LNCAP (cell line): ENCODE results near the gene CPZ.

Experiments
- TF ChIP-seq, protein P1 (sequence below): fragments of 450-650 bp; IDR thresholded peaks from 2 replicates; pipeline ENCODE4 v1.5.1; 2017; ENCODE audit warnings: mild to moderate bottlenecking

CPZ gene

DNA sequence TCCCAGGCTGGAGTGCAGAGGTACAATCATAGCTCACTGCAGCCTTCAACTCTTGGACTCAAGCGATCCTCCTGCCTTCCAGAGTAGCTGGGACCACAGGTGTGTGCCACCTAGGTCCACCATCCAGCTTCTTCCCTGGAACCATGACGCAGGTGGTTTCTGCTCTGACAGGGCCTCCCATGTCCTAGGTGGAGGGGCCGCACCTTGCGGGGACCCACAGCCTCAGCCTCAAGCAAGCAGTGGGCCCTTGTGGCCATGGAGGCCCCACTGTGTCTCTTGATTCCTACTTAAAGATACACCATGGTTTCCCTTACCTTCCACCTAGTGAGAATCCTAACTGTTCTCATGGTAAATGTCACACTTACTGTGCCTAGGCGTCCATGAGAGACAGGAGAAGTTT, 19.3 kb upstream of the CPZ start:
- TF ChIP-seq, protein P1, sequence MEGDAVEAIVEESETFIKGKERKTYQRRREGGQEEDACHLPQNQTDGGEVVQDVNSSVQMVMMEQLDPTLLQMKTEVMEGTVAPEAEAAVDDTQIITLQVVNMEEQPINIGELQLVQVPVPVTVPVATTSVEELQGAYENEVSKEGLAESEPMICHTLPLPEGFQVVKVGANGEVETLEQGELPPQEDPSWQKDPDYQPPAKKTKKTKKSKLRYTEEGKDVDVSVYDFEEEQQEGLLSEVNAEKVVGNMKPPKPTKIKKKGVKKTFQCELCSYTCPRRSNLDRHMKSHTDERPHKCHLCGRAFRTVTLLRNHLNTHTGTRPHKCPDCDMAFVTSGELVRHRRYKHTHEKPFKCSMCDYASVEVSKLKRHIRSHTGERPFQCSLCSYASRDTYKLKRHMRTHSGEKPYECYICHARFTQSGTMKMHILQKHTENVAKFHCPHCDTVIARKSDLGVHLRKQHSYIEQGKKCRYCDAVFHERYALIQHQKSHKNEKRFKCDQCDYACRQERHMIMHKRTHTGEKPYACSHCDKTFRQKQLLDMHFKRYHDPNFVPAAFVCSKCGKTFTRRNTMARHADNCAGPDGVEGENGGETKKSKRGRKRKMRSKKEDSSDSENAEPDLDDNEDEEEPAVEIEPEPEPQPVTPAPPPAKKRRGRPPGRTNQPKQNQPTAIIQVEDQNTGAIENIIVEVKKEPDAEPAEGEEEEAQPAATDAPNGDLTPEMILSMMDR: no peak

DNA sequence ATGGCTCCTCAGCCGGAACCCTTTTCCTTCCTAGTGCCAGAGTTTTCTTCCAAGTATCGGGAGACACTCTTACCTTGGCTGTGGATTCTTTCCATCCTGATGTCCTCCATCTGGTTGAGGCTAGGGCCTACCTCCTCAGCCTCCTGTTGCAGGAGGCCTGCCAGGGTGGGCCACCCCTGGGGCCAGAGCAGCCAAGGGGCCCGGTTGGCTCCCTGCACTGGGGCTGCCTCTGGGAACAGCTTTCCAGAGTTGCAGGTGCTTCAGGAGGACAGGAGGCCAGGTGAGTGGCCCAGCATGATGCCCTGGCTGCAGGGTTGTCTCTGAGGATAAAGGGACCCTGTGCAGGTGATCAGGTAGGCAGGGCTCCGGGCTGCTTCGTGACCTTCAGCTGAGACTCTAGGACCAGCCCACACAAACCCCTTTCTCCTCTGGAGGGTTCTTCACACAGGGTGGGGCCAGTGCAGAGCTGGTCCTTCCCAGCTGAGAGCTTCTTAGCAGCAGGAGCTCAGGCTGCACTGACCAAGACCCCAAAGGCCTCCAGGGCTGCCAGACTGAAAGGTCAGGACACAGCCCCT, 17.7 kb upstream of the CPZ start:
- TF ChIP-seq, protein P1: no peak

DNA sequence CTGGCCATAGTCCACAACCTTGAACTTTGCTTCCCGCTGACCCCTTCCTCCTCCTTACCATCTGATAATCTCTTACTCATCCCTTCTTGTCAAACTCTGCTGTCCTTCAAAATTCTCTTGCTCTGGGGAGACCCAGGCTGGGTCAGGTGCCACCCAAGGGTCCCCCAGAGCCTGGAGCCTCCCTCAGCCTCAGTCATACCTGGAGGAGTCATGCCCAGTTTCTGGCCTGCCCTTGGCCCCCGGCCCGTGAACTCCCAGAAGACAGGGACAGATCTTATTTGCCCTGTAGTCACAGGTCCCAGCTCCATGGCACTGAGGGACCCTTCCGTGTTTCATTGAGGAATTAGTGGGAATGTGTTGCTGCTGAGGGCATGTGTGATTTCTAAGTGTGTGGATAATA, 17.1 kb upstream of the CPZ start:
- TF ChIP-seq, protein P1: no peak

DNA sequence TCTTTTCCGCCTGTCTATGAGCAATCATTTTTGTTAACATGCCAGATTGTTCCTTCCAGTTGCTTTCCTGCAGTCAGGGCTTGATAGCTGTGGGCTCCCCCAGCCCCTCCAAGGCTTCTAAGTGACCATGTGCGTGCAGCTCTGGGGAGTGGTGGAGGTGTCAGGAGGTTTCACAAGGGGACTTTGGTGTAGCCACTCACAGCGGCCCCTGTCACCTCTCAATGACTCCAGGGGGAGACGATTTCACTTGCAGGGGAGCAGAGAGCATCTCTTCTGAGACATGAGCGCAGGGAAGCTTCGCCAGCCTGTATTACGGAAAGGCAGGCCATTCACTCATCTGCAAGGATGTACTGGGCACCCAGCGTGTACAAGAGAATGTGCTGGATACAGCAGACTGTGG, 15.5 kb upstream of the CPZ start:
- TF ChIP-seq, protein P1: no peak

DNA sequence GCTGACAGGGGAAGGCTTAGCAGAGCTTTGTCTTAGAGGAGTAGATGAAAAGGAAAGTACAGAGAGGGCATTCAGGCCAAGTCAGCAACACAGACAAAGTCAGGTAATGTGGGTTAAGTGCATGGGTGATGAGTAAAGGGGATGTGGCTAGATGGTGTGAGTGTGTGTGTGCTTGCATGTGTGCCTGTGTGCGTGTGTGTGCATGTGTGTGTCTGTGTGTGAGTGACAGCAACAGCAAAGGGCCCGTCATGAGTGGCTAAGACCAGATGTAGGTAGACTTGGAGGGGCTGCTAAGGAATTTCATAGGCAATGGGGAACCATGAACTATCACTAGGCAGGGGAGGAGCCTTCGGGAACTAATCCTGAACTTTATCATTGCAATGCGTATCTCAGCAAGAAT, 14.6 kb upstream of the CPZ start:
- TF ChIP-seq, protein P1: no peak

DNA sequence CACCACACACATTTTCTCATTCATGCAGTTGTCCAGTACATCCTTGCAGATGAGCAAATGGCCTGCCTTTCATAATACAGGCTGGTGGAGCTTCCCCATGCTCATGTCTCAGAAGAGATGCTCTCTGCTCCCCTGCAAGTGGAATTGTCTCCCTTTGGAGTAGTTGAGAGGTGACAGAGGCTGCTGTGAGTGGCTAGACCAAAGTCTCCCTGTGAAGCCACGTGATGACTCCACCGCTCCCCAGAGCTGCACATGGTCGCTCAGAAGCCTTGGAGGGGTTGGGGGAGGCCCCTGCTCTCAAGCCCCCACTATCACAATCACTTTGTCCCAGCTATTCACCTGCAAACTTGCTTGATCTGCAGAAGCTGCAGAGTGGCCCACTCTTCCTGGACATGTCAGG, 13.8 kb upstream of the CPZ start:
- TF ChIP-seq, protein P1: no peak

DNA sequence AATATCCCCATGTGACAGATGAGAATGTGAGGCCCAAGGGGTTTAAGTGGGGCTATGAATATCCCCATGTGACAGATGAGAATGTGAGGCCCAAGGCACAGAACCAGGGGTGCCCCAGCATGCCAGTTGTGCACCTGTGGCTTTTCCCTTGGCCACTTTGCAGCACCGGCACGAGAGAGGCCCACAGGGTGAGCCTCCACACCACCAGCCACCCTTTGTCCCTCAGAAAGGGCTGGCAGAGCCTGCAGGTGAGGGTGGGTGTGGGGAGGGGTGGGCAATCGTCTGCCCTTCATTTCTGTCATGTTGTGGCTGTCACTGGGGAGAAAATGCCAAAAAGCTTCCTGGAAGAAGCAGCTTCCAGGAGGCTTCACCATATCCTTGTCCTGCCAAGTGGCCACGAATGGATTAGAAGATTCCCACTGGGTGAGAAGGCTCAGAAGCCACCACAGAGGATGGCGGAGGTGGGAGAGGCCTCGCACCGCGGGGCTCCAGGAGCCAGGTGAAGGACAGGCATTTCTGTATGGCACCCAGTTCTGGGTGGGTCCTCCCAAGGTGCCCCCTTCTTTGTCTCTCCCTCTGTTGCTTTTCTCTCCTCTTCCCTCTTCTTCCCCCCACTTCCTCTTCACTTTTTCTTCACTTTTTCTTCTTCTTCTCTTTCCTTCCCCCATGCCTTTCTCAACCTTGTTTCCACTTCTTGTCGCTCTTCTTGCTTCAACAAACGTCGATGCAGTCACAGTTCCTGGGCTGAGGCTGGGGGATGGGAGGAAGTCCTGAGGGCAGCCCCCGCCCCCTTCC, 12.8 kb upstream of the CPZ start:
- TF ChIP-seq, protein P1: no peak
